ENCODE data around the gene PDE3B.

PDE3B gene

GRCh38 chr11:14898906-14899305 lies 255.3 kb downstream of the PDE3B start:
- Histone ChIP-seq H3K27me3 (ENCODE audit: control insufficient read depth, insufficient read depth, low read length) (peaks cover under 1% of the 10 kb centered on the region), H3K36me3 (ENCODE audit: control insufficient read depth, low read depth, low read length) (no peaks in the 10 kb centered on the region), H3K27ac (ENCODE audit: low read length) (no peak overlapping the region), H3K4me3 (ENCODE audit: low read length) (no peak overlapping the region), H3K9me3 (ENCODE audit: control insufficient read depth, low read depth, low read length) (no peaks in the 10 kb centered on the region), H3K4me1 (ENCODE audit: control insufficient read depth, low read depth, low read length) (no peaks in the 10 kb centered on the region), H3K9ac (ENCODE audit: low read length) (no peak overlapping the region)

- H3K9ac ChIP-seq (ENCODE audit: low read length) = no peak overlapping the region
- no peak overlapping the region for H3K4me3 ChIP-seq (ENCODE audit: low read length)
- H3K4me1 ChIP-seq (ENCODE audit: control insufficient read depth, low read depth, low read length) = no peaks in the 10 kb centered on the region
- no peaks in the 10 kb centered on the region for H3K36me3 ChIP-seq (ENCODE audit: control insufficient read depth, low read depth, low read length)
- H3K27ac ChIP-seq (ENCODE audit: low read length) = no peak overlapping the region
- no peaks in the 10 kb centered on the region for H3K9me3 ChIP-seq (ENCODE audit: control insufficient read depth, low read depth, low read length)
- no peaks in the 10 kb centered on the region for H3K27me3 ChIP-seq (ENCODE audit: control insufficient read depth, insufficient read depth, low read length)
These were observed 259.2 kb downstream of the PDE3B start for GRCh38 chr11:14902650-14903350.

- H3K36me3 ChIP-seq (ENCODE audit: control insufficient read depth, low read depth, low read length) = no peaks in the 10 kb centered on the region
- no peak overlapping the region for H3K4me3 ChIP-seq (ENCODE audit: low read length)
- no peaks in the 10 kb centered on the region for H3K9me3 ChIP-seq (ENCODE audit: control insufficient read depth, low read depth, low read length)
- no peak overlapping the region for H3K27ac ChIP-seq (ENCODE audit: low read length)
- H3K4me1 ChIP-seq (ENCODE audit: control insufficient read depth, low read depth, low read length) = peaks cover 3% of the 10 kb centered on the region
- H3K27me3 ChIP-seq (ENCODE audit: control insufficient read depth, insufficient read depth, low read length) = no peaks in the 10 kb centered on the region
- no peak overlapping the region for H3K9ac ChIP-seq (ENCODE audit: low read length)
These were observed 261.1 kb downstream of the PDE3B start for GRCh38 chr11:14904745-14905103.

DNA sequence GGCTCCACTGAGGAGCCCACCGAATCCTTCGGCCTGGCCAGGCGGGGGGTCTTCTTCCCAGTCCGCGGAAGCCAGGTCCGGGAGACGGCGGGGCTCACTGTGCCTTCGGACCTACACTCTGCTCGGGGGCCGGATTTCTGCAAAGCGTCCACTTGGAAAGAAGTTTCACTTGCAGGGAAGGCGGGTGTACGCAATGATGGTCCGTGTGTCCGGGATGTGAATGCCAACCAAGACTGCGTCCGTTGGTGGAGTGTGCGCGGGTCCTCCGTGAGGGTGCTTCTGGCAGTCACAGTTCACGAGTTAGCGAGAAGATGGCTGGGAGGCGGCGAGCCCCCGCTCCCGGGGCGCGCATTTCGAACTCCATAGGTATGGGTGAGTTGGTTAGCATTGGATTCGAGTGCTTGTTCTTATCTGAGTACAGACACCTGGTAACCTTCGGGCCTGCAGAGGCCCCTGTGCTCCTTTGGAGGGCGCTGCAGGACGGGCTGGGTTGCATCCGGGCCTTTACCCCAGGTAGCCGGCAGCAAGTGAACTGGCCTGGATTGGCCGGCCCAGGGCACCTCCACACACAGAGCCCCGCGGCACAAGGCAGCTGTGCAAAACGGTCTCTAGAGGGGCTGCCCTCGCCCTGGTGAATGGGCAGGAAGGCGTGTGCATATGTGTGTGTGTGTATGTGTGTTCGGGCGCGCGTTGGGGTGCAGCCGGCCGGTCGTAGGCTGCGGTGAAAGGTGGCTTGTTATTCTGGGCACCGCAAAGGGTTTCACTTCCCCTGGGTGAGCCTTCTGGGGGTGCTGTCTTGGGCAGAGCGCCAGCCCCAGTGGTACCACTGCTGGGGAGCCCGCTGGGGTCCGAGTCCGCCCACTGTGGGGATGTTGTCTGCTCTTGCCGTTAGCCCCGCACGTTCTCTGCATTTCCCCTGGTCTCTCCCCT lies 261.8 kb downstream of the PDE3B start:
- no peak overlapping the region for H3K27ac ChIP-seq (ENCODE audit: low read length)

DNA sequence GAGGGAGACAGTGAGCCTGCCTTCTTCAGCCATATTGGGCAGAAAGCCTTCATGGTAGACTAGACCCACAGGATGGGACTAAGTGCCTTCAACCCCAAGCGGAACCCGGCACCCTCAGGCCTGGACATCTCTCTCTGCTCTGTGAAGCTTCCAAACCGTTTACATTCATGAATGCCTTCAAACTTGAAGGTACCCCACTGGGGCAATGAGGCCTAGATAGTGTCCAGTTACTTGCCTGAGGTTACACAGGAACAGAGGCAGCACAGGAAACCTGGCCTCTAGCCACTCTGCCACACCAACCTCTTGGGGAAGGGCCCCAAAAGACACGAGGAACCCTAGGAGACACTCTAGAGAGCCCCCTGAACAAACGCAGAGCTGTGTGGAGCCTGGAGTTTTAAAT lies 263.0 kb downstream of the PDE3B start:
- Histone ChIP-seq H3K27ac (ENCODE audit: low read length) (no peak overlapping the region), H3K4me1 (ENCODE audit: control insufficient read depth, low read depth, low read length) (peaks cover 3% of the 10 kb centered on the region), H3K36me3 (ENCODE audit: control insufficient read depth, low read depth, low read length) (no peaks in the 10 kb centered on the region), H3K27me3 (ENCODE audit: control insufficient read depth, insufficient read depth, low read length) (no peaks in the 10 kb centered on the region), H3K9me3 (ENCODE audit: control insufficient read depth, low read depth, low read length) (no peaks in the 10 kb centered on the region), H3K9ac (ENCODE audit: low read length) (no peak overlapping the region), H3K4me3 (ENCODE audit: low read length) (no peak overlapping the region)

More for the DNA sequence above, 261.8 kb downstream of the PDE3B start:
- H3K9me3 ChIP-seq (ENCODE audit: control insufficient read depth, low read depth, low read length) = no peaks in the 10 kb centered on the region
- H3K4me1 ChIP-seq (ENCODE audit: control insufficient read depth, low read depth, low read length) = peaks cover 3% of the 10 kb centered on the region
- H3K27me3 ChIP-seq (ENCODE audit: control insufficient read depth, insufficient read depth, low read length) = no peaks in the 10 kb centered on the region
- H3K9ac ChIP-seq (ENCODE audit: low read length) = no peak overlapping the region
- no peaks in the 10 kb centered on the region for H3K36me3 ChIP-seq (ENCODE audit: control insufficient read depth, low read depth, low read length)
- no peak overlapping the region for H3K4me3 ChIP-seq (ENCODE audit: low read length)

DNA sequence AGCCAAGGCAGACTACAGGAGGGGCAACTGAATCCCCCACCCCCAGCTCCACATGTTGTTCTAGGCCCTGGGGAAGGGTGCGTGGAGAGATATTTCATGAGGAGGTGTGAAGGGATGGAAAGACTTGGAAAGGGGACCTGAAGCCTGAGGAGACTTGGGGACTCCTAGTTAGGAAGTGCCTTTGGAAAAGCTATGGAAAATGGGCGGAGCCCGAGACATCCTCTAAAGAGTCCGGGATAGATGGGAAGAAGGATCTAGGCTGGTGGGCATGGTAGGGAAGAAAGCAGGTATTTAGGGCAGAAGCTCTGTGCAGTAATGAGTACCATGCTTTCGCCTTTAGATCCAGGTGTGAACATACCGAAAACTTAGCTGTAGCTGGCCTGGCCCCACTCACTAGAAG lies 263.4 kb downstream of the PDE3B start:
- Histone ChIP-seq H3K4me3 (ENCODE audit: low read length) (no peak overlapping the region), H3K9ac (ENCODE audit: low read length) (no peak overlapping the region), H3K9me3 (ENCODE audit: control insufficient read depth, low read depth, low read length) (no peaks in the 10 kb centered on the region), H3K27me3 (ENCODE audit: control insufficient read depth, insufficient read depth, low read length) (no peaks in the 10 kb centered on the region), H3K27ac (ENCODE audit: low read length) (no peak overlapping the region), H3K36me3 (ENCODE audit: control insufficient read depth, low read depth, low read length) (no peaks in the 10 kb centered on the region), H3K4me1 (ENCODE audit: control insufficient read depth, low read depth, low read length) (peaks cover 3% of the 10 kb centered on the region)

DNA sequence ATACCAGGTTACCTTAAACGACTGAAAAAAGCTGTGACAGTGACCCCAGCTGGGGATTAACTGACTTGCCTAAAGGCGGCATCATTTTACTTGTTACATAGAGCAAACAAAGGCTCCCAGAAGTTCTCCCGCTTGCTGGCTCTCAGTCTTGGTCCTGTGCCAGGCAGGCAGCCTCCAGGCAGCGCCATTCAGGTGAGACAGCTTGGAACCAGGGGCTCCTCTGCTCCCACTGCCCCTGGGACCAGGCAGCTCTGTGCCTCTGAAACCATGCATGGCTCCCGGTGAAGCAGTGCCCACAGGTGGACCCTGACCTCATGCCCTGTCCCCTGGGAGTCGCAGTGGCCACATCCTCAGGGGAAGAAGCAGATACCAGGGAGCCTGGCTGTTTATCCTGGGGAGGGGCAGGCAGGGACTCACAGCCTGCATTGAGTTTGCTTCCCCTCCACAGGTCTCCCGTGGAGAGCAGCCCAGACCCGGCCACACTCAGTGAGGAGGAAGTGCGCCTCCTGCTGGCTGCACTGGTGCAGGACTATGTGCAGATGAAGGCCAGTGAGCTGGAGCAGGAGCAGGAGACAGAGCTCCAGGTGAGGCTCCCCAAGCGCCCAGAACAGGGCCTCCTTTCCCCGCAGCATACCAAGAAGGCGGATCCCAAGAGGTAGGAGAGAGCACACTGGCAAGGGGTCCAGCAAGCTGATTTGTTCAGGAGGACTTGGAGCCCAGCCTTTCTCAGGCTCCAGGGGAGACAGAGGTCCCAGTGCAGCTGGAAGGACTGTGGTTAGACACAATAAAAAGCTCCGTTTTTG lies 264.0 kb downstream of the PDE3B start:
- no peak overlapping the region for H3K4me3 ChIP-seq (ENCODE audit: low read length)
- no peaks in the 10 kb centered on the region for H3K9me3 ChIP-seq (ENCODE audit: control insufficient read depth, low read depth, low read length)
- H3K4me1 ChIP-seq (ENCODE audit: control insufficient read depth, low read depth, low read length) = peaks cover 3% of the 10 kb centered on the region
- no peaks in the 10 kb centered on the region for H3K36me3 ChIP-seq (ENCODE audit: control insufficient read depth, low read depth, low read length)
- H3K27me3 ChIP-seq (ENCODE audit: control insufficient read depth, insufficient read depth, low read length) = no peaks in the 10 kb centered on the region
- H3K27ac ChIP-seq (ENCODE audit: low read length) = no peak overlapping the region
- H3K9ac ChIP-seq (ENCODE audit: low read length) = no peak overlapping the region

DNA sequence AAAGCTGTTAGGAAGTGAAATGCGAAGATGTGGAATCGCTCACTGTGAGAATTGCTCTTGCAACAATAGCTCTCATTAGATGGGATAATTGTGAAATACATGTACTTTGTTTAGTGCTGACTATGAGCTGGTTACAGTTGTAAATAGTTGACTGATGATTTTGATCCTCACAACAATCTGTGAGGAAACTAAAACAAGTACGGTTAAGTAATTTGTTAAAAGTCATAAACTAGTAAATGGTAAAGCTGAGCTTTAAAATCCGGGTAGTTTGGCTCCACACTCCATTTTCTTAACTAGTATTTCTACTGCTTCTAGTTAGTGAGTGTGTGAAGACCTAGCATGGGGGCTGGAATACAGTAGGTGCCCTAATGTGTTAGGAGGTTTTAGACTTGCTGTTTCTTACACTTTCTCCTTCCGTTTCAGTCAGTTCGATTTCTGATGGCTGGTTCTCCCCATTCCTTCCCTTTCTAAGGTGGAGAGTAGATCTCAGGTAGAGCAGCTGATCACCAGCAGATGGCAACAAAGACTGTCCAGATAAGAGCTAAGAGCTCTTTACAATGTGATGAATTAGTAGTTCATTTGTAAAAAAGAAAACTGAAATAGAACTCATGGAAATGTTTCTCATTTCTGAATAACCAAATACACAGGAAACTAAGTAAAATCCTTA lies 264.7 kb downstream of the PDE3B start:
- Histone ChIP-seq H3K9ac (ENCODE audit: low read length) (no peak overlapping the region), H3K9me3 (ENCODE audit: control insufficient read depth, low read depth, low read length) (no peaks in the 10 kb centered on the region), H3K4me3 (ENCODE audit: low read length) (no peak overlapping the region), H3K36me3 (ENCODE audit: control insufficient read depth, low read depth, low read length) (no peaks in the 10 kb centered on the region), H3K4me1 (ENCODE audit: control insufficient read depth, low read depth, low read length) (peaks cover 3% of the 10 kb centered on the region), H3K27ac (ENCODE audit: low read length) (no peak overlapping the region), H3K27me3 (ENCODE audit: control insufficient read depth, insufficient read depth, low read length) (no peaks in the 10 kb centered on the region)

DNA sequence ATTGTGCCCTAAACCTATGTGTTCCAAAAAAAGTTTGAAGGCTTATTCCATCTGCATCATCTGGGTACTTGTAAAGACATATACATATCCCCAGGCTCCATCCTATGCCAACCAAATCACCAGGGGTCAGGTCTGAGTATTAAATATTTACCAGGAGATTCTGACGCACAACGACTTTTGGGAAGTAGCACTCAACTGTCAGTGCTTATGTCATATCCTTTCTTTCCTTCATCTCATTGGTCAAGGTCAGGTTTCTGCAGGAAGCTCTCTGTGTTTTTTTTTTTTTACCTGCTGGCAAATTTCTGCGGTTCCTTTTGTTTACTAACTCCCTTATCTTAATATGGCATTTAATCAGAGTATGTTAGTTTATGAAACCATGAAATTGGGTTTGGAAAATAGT lies 270.9 kb downstream of the PDE3B start:
- Histone ChIP-seq H3K9ac (ENCODE audit: low read length) (no peak overlapping the region), H3K27me3 (ENCODE audit: control insufficient read depth, insufficient read depth, low read length) (no peaks in the 10 kb centered on the region), H3K4me3 (ENCODE audit: low read length) (no peak overlapping the region), H3K36me3 (ENCODE audit: control insufficient read depth, low read depth, low read length) (no peaks in the 10 kb centered on the region), H3K4me1 (ENCODE audit: control insufficient read depth, low read depth, low read length) (no peaks in the 10 kb centered on the region), H3K27ac (ENCODE audit: low read length) (no peak overlapping the region), H3K9me3 (ENCODE audit: control insufficient read depth, low read depth, low read length) (peaks cover 4% of the 10 kb centered on the region)

- Histone ChIP-seq H3K27me3 (ENCODE audit: control insufficient read depth, insufficient read depth, low read length) (no peaks in the 10 kb centered on the region), H3K9me3 (ENCODE audit: control insufficient read depth, low read depth, low read length) (peaks cover 4% of the 10 kb centered on the region), H3K4me1 (ENCODE audit: control insufficient read depth, low read depth, low read length) (no peaks in the 10 kb centered on the region), H3K27ac (ENCODE audit: low read length) (no peak overlapping the region), H3K4me3 (ENCODE audit: low read length) (no peak overlapping the region), H3K9ac (ENCODE audit: low read length) (no peak overlapping the region), H3K36me3 (ENCODE audit: control insufficient read depth, low read depth, low read length) (no peaks in the 10 kb centered on the region)
These were observed 272.8 kb downstream of the PDE3B start for GRCh38 chr11:14916403-14916802.

All from iPS-18a (cell line).